Endothelial cell of umbilical vein (primary cell): ENCODE data around the gene CBLC. TPM values are rescaled to one million over a fixed set of nuclear protein-coding genes. Genes with fewer than 3 reads are reported as not detected.

Experiments
- BruUV-seq: library from RNA; stranded (reverse); fragments of 400-500 nt; replicated peaks from 2 replicates; lab custom pipeline; 2021; lab: Mats Ljungman, UMichigan
- CTCF ChIA-PET: fragments of 300-600, 350-600 bp; sonication (Branson Sonifier 250); formaldehyde crosslinking; loops from one replicate; lab custom pipeline; 2021; ENCODE audit warnings: antibody characterized with exemption, inconsistent platforms; lab: Charles Lee
- POLR2A ChIA-PET: fragments of 300-600, 350-600 bp; sonication (Branson Sonifier 250); formaldehyde crosslinking; loops from one replicate; lab custom pipeline; 2021; ENCODE audit warnings: antibody characterized with exemption, inconsistent platforms; lab: Charles Lee
- DNase-seq: peaks from one replicate; pipeline ENCODE4 v3.0.0-alpha.2; 2011; ENCODE audit warnings: low read depth, low spot score
- FAIRE-seq: peaks from 2 replicates; lab custom pipeline; 2011; peaks lifted over from hg19 to GRCh38; lab: Jason Lieb, UNC
- H2AFZ ChIP-seq: 2 replicates; pipeline ENCODE4 v1.6.0; 2012; ENCODE audit warnings: low read depth, low read length, control low read depth, inconsistent platforms
- H3K27ac ChIP-seq: 2 replicates; pipeline ENCODE4 v1.5.1; 2011; ENCODE audit warnings: low read depth, mild to moderate bottlenecking, control low read depth, low read length, moderate library complexity; ENCODE audit not compliant: insufficient read depth
- H3K27me3 ChIP-seq, 2 experiments: 2 replicates each; pipeline versions ENCODE4 v1.6.0 to v1.6.1; 2011; ENCODE audit warnings: low read length in 2 of 2, mixed read lengths in 1 of 2; ENCODE audit not compliant: control insufficient read depth in 2 of 2, insufficient read depth in 2 of 2
- H3K36me3 ChIP-seq, 2 experiments: 2 replicates in 1 of 2; 3 replicates in 1 of 2; pipeline ENCODE4 v1.5.1; 2011; ENCODE audit warnings: low read length in 2 of 2, mild to moderate bottlenecking in 1 of 2, moderate library complexity in 1 of 2; ENCODE audit not compliant: control insufficient read depth in 2 of 2, insufficient read depth in 2 of 2; ENCODE audit errors: extremely low read depth in 1 of 2
- H3K4me1 ChIP-seq: 3 replicates; pipeline ENCODE4 v1.5.1; 2011; ENCODE audit warnings: mild to moderate bottlenecking, low read length; ENCODE audit not compliant: control insufficient read depth, insufficient read depth; ENCODE audit errors: extremely low read depth
- H3K4me2 ChIP-seq: 2 replicates; pipeline ENCODE4 v1.6.1; 2011; ENCODE audit warnings: low read length, control low read depth, mixed read lengths; ENCODE audit not compliant: insufficient read depth
- H3K4me3 ChIP-seq, 3 experiments: fragments of 200-600 bp in 1 of 3; sonication (generic), shearing (Covaris generic) in 1 of 3; replicated peaks in 1 of 3; 2 replicates each; pipeline ENCODE4 v1.5.1; 2011 to 2016; ENCODE audit warnings: control low read depth in 3 of 3, low read length in 3 of 3, mild to moderate bottlenecking in 2 of 3, inconsistent platforms in 1 of 3, low read depth in 1 of 3, moderate library complexity in 1 of 3; ENCODE audit not compliant: insufficient read depth in 1 of 3
- H3K79me2 ChIP-seq: 2 replicates; pipeline ENCODE4 v1.6.0; 2012; ENCODE audit warnings: low read length, inconsistent platforms; ENCODE audit not compliant: control insufficient read depth, insufficient read depth
- H3K9ac ChIP-seq: replicated peaks from 2 replicates; pipeline ENCODE3; 2011; ENCODE audit warnings: low read length, control low read depth; ENCODE audit not compliant: insufficient read depth; ENCODE audit errors: extremely low read depth
- H3K9me1 ChIP-seq: replicated peaks from 3 replicates; pipeline ENCODE4 v1.6.0; 2011; ENCODE audit warnings: mild to moderate bottlenecking, low read length; ENCODE audit not compliant: control insufficient read depth, insufficient read depth; ENCODE audit errors: extremely low read depth
- H3K9me3 ChIP-seq: replicated peaks from 2 replicates; pipeline ENCODE4 v1.5.1; 2012; ENCODE audit warnings: low read length, inconsistent platforms; ENCODE audit not compliant: control insufficient read depth, insufficient read depth
- H4K20me1 ChIP-seq: replicated peaks from 2 replicates; pipeline ENCODE3; 2011; ENCODE audit warnings: mild to moderate bottlenecking, low read length; ENCODE audit not compliant: control insufficient read depth, insufficient read depth; ENCODE audit errors: extremely low read depth
- CTCF ChIP-seq, 2 donors: IDR thresholded peaks; 1 replicate in 1 of 2; 2 replicates in 1 of 2; pipeline ENCODE4 v1.5.1; 2011; ENCODE audit warnings: low read length in 2 of 2, mild to moderate bottlenecking in 2 of 2, moderate library complexity in 2 of 2, control low read depth in 1 of 2, inconsistent platforms in 1 of 2, low read depth in 1 of 2; ENCODE audit not compliant: insufficient read depth in 1 of 2; ENCODE audit errors: extremely low read depth in 1 of 2
- EZH2 ChIP-seq: IDR thresholded peaks from 2 replicates; pipeline ENCODE4 v1.6.1; 2012; ENCODE audit warnings: borderline replicate concordance, low read depth, mild to moderate bottlenecking, moderate library complexity, low read length, inconsistent platforms; ENCODE audit not compliant: severe bottlenecking
- FOS ChIP-seq: IDR thresholded peaks from 2 replicates; pipeline ENCODE4 v1.6.1; 2011; ENCODE audit warnings: mild to moderate bottlenecking, low read length, moderate library complexity, borderline replicate concordance; ENCODE audit not compliant: insufficient read depth
- GATA2 ChIP-seq: IDR thresholded peaks from 2 replicates; pipeline ENCODE4 v1.7.0; 2011; ENCODE audit warnings: low read depth, mild to moderate bottlenecking, moderate library complexity, mixed read lengths, low read length; ENCODE audit not compliant: insufficient read length, insufficient read depth
- JUN ChIP-seq: IDR thresholded peaks from 2 replicates; pipeline ENCODE4 v1.6.1; 2011; ENCODE audit warnings: borderline replicate concordance, low read depth; ENCODE audit not compliant: insufficient read length, insufficient read depth
- MAX ChIP-seq: IDR thresholded peaks from 2 replicates; pipeline ENCODE4 v1.6.1; 2011; ENCODE audit not compliant: insufficient read depth, insufficient read length
- MYC ChIP-seq: IDR thresholded peaks from one replicate; pipeline ENCODE4 v1.6.1; 2011; ENCODE audit warnings: mild to moderate bottlenecking, low read depth, low read length
- POLR2A ChIP-seq: IDR thresholded peaks from 2 replicates; pipeline ENCODE4 v1.6.1; 2012; ENCODE audit warnings: low read depth, mild to moderate bottlenecking, control low read depth, low read length
- POLR2AphosphoS5 ChIP-seq: IDR thresholded peaks from 2 replicates; pipeline ENCODE4 v1.6.1; 2012; ENCODE audit warnings: low read depth, mild to moderate bottlenecking, control low read depth, low read length, moderate library complexity; ENCODE audit not compliant: insufficient read depth
- dilution Hi-C: fragments of 300-500 bp; cut with MboI; formaldehyde crosslinking; loops from one replicate; pipeline ENCODE4 v1.15.0; 2019; ENCODE audit warnings: low sequenced_read_pairs; ENCODE audit not compliant: extremely low pct_ligation_motif_present
- intact Hi-C: fragments of 100-400 bp; cut with micrococcal nuclease; formaldehyde crosslinking; loops from one replicate; pipeline ENCODE4 v1.10.0; 2022
- polyA plus RNA-seq, 4 experiments: library from polyadenylated mRNA; depleted of rRNA in 3 of 4; stranded (reverse) in 3 of 4; unstranded in 1 of 4; fragments of >200 nt; gene quantifications; 2 replicates each; pipeline versions ENCODE4 v1.2.1 to v1.2.3, GENCODE V29; 2011 to 2012; ENCODE audit warnings: missing spikeins in 1 of 4
- total RNA-seq: library from RNA; stranded (reverse); gene quantifications from 2 replicates; pipeline ENCODE4 v1.2.3, GENCODE V29; 2021

The CBLC gene
- total and polyA plus RNA-seq, 2 donors (not counting 3 experiments of a cell fraction or from before 2014, with no cell fraction given) = 0.04 TPM; not detected in 1

GRCh38 chr19:44755219-44755618 lies 22.5 kb upstream of the CBLC start:
- Histone ChIP-seq H3K9me3 (no peaks in the 10 kb centered on the region), H3K79me2 (peaks cover 13% of the 10 kb centered on the region), H4K20me1 (no peaks in the 10 kb centered on the region), H3K27me3 (no peaks in the 10 kb centered on the region), H3K9ac (no peak overlapping the region), H3K4me1 (peaks cover 37% of the 10 kb centered on the region), H2AFZ (no peak overlapping the region), H3K9me1 (no peaks in the 10 kb centered on the region), H3K36me3 (peaks cover 0 to 18% of the 10 kb centered on the region in 2 experiments), H3K27ac (no peak overlapping the region), H3K4me2 (no peak overlapping the region), H3K4me3 (no peak overlapping the region)
- FAIRE-seq (no peak), DNase-seq (no peak)
- intact Hi-C loops = loop anchor here (5.0 kb wide), 1 partner anchor 68 kb away; no protein-coding TSS in a partner anchor
- dilution Hi-C loops = no loop called here
- BruUV-seq = no TSS peak
- CTCF ChIA-PET = interaction anchor here (4.4 to 4.9 kb wide), 2 partner anchors 16 to 31 kb away, joined by 44 to 71 read pairs; no protein-coding TSS in a partner anchor
- TF ChIP-seq GATA2 = no peak
- no peak for TF ChIP-seq POLR2AphosphoS5
- no peak for TF ChIP-seq MYC
- no peak for TF ChIP-seq EZH2
- no peak for TF ChIP-seq CTCF (IDR thresholded peaks at IDR 0.05; ENCODE audit: extremely low read depth in 1 of 2, insufficient read depth in 1 of 2, low read depth in 1 of 2, low read length in 2 of 2)
- TF ChIP-seq FOS = no peak
- TF ChIP-seq MAX = no peak
- TF ChIP-seq POLR2A = no peak
- no peak for TF ChIP-seq JUN
- POLR2A ChIA-PET = no interaction called here
